ACC112 (cell line): ENCODE data around the gene DMXL2.

Experiments
- H2AFZ ChIP-seq: fragments of 200-600 bp; sonication (generic); one replicate; pipeline ENCODE4 v1.6.0; 2017; ENCODE audit warnings: antibody characterized with exemption, low read length; ENCODE audit not compliant: unreplicated experiment
- H3K27ac ChIP-seq: fragments of 200-600 bp; sonication (generic); 2 replicates; pipeline ENCODE4 v1.5.1; 2014; ENCODE audit warnings: low read depth, mild to moderate bottlenecking, antibody characterized with exemption, low read length, moderate library complexity
- H3K27me3 ChIP-seq: fragments of 200-600 bp; sonication (generic); 2 replicates; pipeline ENCODE4 v1.6.1; 2014; ENCODE audit warnings: mild to moderate bottlenecking, antibody characterized with exemption, low read length, moderate library complexity, mixed read lengths; ENCODE audit not compliant: insufficient read depth
- H3K36me3 ChIP-seq: fragments of 200-600 bp; sonication (generic); 2 replicates; pipeline ENCODE4 v1.6.1; 2016; ENCODE audit warnings: mild to moderate bottlenecking, antibody characterized with exemption, low read length, moderate library complexity, mixed read lengths; ENCODE audit not compliant: insufficient read depth
- H3K4me1 ChIP-seq: fragments of 200-600 bp; sonication (generic); one replicate; pipeline ENCODE4 v1.6.1; 2016; ENCODE audit warnings: low read length, mixed read lengths; ENCODE audit not compliant: insufficient read depth, unreplicated experiment, control insufficient read depth
- H3K4me3 ChIP-seq: fragments of 200-600 bp; sonication (generic); 2 replicates; pipeline ENCODE4 v1.5.1; 2014; ENCODE audit warnings: mild to moderate bottlenecking, low read depth, low read length
- H3K79me2 ChIP-seq: fragments of 200-600 bp; sonication (generic); one replicate; pipeline ENCODE4 v1.6.0; 2016; ENCODE audit warnings: low read length; ENCODE audit not compliant: control insufficient read depth, unreplicated experiment, insufficient read depth

DMXL2 gene

DNA sequence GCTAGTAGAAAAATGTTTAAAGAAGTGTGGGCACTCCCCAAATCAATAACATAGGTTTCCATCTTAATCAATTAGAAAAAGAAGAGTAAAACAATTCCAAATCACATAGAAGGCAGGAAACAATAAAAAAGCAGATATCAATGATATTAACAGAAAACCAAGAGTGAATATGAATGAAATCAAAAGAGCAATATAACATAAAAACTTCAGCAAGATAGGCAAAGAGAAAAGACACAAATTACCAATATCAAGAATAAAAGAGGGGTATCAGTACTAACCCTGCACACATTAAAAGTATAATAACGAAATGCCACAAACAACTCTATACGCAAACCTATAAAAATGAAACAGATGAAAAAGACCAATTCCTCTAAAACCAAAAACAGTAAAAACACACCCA, 19.6 kb downstream of the DMXL2 start:
- Histone ChIP-seq H3K79me2 (peaks cover 24% of the 10 kb centered on the region), H3K27ac (no peak overlapping the region), H3K4me1 (no peaks in the 10 kb centered on the region), H3K27me3 (no peaks in the 10 kb centered on the region), H3K4me3 (no peak overlapping the region), H3K36me3 (no peaks in the 10 kb centered on the region), H2AFZ (no peak overlapping the region)

GRCh38 chr15:51602484-51602883, 20.1 kb downstream of the DMXL2 start:
- H3K27ac ChIP-seq, result no peak overlapping the region
- no peaks in the 10 kb centered on the region for H3K4me1 ChIP-seq
- peaks cover 24% of the 10 kb centered on the region for H3K79me2 ChIP-seq
- no peaks in the 10 kb centered on the region for H3K27me3 ChIP-seq
- no peaks in the 10 kb centered on the region for H3K36me3 ChIP-seq
- H2AFZ ChIP-seq, result no peak overlapping the region
- no peak overlapping the region for H3K4me3 ChIP-seq

GRCh38 chr15:51601801-51602200, 20.8 kb downstream of the DMXL2 start:
- H3K27me3 ChIP-seq, result no peaks in the 10 kb centered on the region
- H3K36me3 ChIP-seq, result no peaks in the 10 kb centered on the region
- peaks cover 24% of the 10 kb centered on the region for H3K79me2 ChIP-seq
- H3K4me1 ChIP-seq, result no peaks in the 10 kb centered on the region
- no peak overlapping the region for H2AFZ ChIP-seq
- no peak overlapping the region for H3K27ac ChIP-seq
- no peak overlapping the region for H3K4me3 ChIP-seq

- Histone ChIP-seq H3K79me2 (peaks cover 21% of the 10 kb centered on the region), H3K4me3 (no peak overlapping the region), H2AFZ (no peak overlapping the region), H3K36me3 (no peaks in the 10 kb centered on the region), H3K27ac (no peak overlapping the region), H3K27me3 (no peaks in the 10 kb centered on the region), H3K4me1 (no peaks in the 10 kb centered on the region)
Observed at GRCh38 chr15:51600114-51600513, 22.5 kb downstream of the DMXL2 start.

- no peaks in the 10 kb centered on the region for H3K4me1 ChIP-seq
- no peaks in the 10 kb centered on the region for H3K27me3 ChIP-seq
- no peak overlapping the region for H3K27ac ChIP-seq
- H3K79me2 ChIP-seq, result no peaks in the 10 kb centered on the region
- no peaks in the 10 kb centered on the region for H3K36me3 ChIP-seq
- H3K4me3 ChIP-seq, result no peak overlapping the region
- no peak overlapping the region for H2AFZ ChIP-seq
Observed at GRCh38 chr15:51589881-51590568, 32.5 kb downstream of the DMXL2 start.

DNA sequence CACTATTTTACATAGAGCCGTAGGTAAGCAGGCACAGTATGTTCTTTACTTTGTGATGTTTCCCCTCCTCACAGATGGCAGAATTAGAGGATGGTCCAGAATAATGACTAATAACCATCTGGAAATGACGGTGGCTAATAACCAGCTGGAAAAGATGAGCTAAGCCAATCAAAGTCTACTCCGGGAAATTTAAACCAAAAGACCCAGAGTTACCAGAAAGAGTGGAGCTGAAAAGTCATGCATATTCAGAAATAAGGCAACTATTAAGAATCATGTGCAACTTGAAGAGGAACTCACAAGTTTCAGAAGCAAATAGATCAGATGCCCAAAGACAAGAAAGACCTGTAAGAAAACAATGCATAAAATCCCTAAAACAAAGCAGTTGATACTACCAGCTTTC, 33.6 kb downstream of the DMXL2 start:
- no peak overlapping the region for H2AFZ ChIP-seq
- no peaks in the 10 kb centered on the region for H3K27me3 ChIP-seq
- no peaks in the 10 kb centered on the region for H3K4me1 ChIP-seq
- no peak overlapping the region for H3K4me3 ChIP-seq
- H3K79me2 ChIP-seq, result no peaks in the 10 kb centered on the region
- no peak overlapping the region for H3K27ac ChIP-seq
- H3K36me3 ChIP-seq, result no peaks in the 10 kb centered on the region

DNA sequence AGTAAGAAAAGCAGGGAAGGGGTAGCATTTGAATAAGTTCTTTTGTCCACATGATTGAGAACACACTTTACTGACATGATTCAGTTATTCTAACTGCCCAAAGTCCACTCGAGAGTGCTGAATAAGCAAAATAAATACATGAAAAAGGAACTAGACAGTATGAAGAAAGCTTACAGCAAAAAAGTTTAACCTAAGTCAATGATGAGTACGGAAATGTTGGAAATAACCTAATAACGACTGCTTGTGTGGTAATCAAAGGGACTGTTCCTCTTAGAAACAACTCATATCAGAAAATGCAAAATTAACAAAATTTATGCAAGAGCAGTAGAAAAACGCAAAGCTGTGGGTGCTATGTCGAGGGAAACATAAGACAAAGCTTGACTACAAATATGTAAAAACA, 36.6 kb downstream of the DMXL2 start:
- Histone ChIP-seq H3K36me3 (peaks cover 5% of the 10 kb centered on the region; the same call in 1 of the 2 replicates), H3K4me3 (no peak overlapping the region), H3K27me3 (no peaks in the 10 kb centered on the region), H3K79me2 (no peaks in the 10 kb centered on the region), H2AFZ (no peak overlapping the region), H3K4me1 (no peaks in the 10 kb centered on the region), H3K27ac (no peak overlapping the region)

DNA sequence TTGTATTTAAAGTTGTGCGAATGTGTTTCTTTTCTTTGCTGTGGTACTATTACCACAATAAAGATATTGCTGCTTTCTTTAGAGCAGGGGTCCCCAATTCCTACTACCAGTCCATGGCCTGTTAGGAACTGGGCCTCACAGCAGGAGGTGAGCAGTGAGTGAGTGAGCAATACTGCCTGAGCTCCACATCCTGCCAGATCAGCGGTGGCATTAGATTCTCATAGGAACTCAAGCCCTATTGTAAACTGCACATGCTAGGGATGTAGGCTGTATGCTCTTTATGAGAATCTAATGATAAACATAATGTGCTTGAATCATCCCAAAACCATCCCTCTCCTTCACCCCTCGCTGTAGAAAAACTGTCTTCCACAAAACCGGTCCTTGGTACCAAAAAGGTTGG, 41.6 kb downstream of the DMXL2 start:
- no peak overlapping the region for H3K27ac ChIP-seq
- H3K4me3 ChIP-seq, result no peak overlapping the region
- H3K27me3 ChIP-seq, result no peaks in the 10 kb centered on the region
- peaks cover 17% of the 10 kb centered on the region for H3K4me1 ChIP-seq
- H3K36me3 ChIP-seq, result peaks cover 5% of the 10 kb centered on the region; the same call in 1 of the 2 replicates
- H2AFZ ChIP-seq, result no peak overlapping the region
- no peaks in the 10 kb centered on the region for H3K79me2 ChIP-seq

DNA sequence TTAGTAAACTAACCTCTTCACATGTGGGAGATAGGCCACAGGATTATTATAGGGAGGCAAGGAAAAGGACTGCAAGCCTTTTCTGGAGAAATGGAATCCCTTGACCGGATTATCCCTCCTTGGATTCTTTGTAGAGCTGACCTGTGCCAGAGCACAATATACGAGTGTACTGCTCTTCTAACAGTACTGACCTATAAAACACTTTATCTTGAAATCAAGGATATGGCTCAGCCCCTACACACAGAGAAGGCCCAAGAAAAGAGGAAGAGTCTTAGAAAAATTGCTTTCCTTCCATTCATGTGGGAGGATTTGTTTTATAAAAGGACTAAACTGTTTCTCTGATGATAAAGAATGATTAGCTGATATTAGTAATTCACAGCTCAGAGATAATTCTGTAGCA, 42.2 kb downstream of the DMXL2 start:
- H2AFZ ChIP-seq, result no peak overlapping the region
- H3K79me2 ChIP-seq, result no peaks in the 10 kb centered on the region
- H3K36me3 ChIP-seq, result peaks cover 5% of the 10 kb centered on the region; the same call in 1 of the 2 replicates
- H3K4me1 ChIP-seq, result peaks cover 22% of the 10 kb centered on the region
- H3K27ac ChIP-seq, result no peak overlapping the region
- H3K4me3 ChIP-seq, result no peak overlapping the region
- no peaks in the 10 kb centered on the region for H3K27me3 ChIP-seq

GRCh38 chr15:51579012-51579411, 43.6 kb downstream of the DMXL2 start:
- Histone ChIP-seq H2AFZ (no peak overlapping the region), H3K4me1 (peaks cover 22% of the 10 kb centered on the region), H3K27ac (no peak overlapping the region), H3K79me2 (peaks cover 2% of the 10 kb centered on the region), H3K36me3 (peaks cover 5% of the 10 kb centered on the region; the same call in 1 of the 2 replicates), H3K4me3 (no peak overlapping the region), H3K27me3 (no peaks in the 10 kb centered on the region)

DNA sequence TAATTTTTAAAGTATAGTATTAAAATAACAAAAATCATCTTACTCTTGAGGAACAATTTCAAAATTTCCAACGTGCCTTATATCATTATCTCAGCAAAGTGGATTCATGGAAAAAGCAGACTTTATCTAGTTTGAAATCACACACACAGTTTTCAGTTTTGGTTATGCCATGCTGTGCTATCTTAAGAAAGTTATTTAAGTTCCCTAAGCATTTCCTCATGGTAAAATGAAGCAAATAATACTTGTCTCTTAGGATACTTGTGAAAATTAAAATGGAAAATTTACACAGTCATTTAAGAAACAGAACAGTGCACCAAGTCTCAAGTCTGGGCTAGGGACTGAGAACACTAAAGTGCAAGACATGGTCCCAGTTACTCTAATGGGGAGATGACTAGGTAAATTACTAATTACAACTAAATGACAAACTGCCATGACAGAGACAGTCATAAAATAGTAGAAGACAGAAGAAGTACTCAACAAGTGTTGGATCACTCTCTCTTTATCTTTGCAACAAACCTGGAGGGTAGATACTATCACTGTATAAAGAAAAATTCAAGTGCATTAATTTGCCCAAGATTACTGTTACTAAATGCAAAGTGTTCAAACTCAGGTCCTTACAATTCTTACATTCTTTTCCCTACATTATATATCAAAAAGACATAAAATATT, 44.8 kb downstream of the DMXL2 start:
- no peaks in the 10 kb centered on the region for H3K27me3 ChIP-seq
- peak overlapping the region; percentile 62 for H3K27ac ChIP-seq
- peaks cover 2% of the 10 kb centered on the region for H3K79me2 ChIP-seq
- H2AFZ ChIP-seq, result no peak overlapping the region
- H3K4me3 ChIP-seq, result no peak overlapping the region
- peaks cover 22% of the 10 kb centered on the region for H3K4me1 ChIP-seq
- H3K36me3 ChIP-seq, result peaks cover 5% of the 10 kb centered on the region; the same call in 1 of the 2 replicates
